G401.6 (cell line): Measurements from ENCODE around the gene RNF34.
A peak's percentile ranks its signal among the peaks of the same experiment; 100 is the strongest.
"Not testable (repeated sequence)": the region's sequence is repeated elsewhere in the genome, so short reads cannot be mapped to it uniquely, and the experiment has no call there.

Experiments used
- FAIRE-seq: peaks from 2 replicates; lab custom pipeline; 2012; peaks lifted over from hg19 to GRCh38; lab: Jason Lieb, UNC

RNF34 gene

GRCh38 chr12:121399391-121400331 is at the start of gene RNF34:
RNF34 (plus strand) TSS chr12:121400118; CDS start chr12:121400213, 95 bp downstream.
- peak; percentile 94 for FAIRE-seq

GRCh38 chr12:121351820-121352681 is 47.9 kb upstream of the RNF34 start, which contains the start of gene ANAPC5:
ANAPC5 (minus strand) TSS chr12:121352411; CDS start chr12:121352340, 71 bp downstream.
- FAIRE-seq: peak; percentile 95

DNA sequence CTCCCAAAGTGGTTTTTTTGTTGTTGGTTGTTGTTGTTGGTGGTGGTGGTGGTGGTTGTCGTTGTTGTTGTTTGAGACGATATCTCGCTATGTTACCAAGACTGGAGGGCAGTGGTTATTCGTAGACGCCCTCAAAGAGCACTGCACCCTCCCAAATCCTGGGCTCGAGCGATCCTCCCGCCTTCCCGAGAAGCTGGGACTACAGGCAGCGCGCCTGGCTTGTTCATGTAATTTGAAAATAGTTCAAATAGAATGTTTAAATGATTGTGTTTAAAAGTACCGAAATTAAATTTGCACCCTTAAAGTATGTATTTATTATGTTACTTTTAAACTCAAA is 47.3 kb upstream of the RNF34 start:
- FAIRE-seq: peak; percentile 3

- no peak for FAIRE-seq
These were observed 44.1 kb upstream of the RNF34 start for GRCh38 chr12:121355818-121356217.

DNA sequence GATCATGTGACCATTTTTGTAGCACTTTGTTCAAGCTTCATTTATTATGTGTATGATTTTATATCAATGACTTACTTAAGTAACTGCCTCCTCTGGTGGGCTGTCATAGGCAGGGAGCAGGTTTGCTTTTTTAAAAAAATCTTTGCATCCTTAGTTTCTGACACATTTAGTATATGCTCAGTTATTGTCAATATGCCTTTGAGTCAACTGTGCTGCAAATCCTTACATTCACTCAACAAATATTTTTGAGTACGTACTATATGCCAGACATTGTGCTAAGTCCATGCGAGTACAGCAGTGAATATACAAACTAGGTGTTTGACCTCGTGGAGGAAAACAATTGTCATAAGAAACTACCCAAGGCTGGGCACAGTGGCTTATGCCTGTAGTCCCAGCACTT is 43.3 kb upstream of the RNF34 start:
- FAIRE-seq: no peak

- FAIRE-seq: no peak
These were observed 42.6 kb upstream of the RNF34 start for GRCh38 chr12:121357331-121357730.

DNA sequence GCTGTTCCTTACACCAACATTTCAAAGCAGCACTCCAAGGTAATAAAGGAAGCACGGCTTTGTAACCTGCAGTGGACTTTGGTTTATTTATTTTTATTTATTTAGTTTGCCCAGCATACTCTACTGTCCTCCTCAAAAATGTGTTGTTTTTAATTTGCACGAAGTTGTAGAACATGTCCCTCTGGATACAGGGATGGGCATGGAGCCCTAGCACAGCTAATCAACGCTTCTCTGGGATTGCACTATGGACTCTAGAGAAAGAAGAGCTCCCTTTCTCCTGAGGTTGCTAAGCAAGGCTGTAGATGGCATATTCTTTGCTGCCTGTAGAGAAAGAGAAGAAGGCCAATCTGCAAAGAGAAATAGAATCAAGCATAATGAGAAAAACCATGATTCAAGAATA is 41.8 kb upstream of the RNF34 start:
- no peak for FAIRE-seq

GRCh38 chr12:121364683-121365121 is 35.2 kb upstream of the RNF34 start:
- no peak for FAIRE-seq

GRCh38 chr12:121365416-121366062 is 34.4 kb upstream of the RNF34 start:
- FAIRE-seq: no peak

DNA sequence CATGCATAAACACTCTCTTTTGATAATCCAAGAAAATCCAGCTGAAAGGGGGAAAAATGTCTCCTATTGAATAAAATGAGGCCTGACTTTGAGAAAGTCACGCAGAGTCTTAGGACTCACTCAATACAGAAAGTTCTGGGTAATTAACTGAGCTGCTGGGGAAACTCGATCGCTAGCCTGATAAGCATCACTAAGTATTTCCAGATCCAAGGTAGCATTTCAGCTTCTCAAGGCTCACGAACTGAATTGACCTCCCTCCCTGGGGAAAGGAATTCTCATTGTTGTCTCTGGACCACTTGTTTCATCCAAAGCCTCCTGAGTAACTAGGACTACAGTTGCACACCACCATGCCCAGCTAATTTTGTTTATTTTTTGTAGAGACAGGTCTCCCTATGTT is 33.9 kb upstream of the RNF34 start:
- FAIRE-seq: no peak

DNA sequence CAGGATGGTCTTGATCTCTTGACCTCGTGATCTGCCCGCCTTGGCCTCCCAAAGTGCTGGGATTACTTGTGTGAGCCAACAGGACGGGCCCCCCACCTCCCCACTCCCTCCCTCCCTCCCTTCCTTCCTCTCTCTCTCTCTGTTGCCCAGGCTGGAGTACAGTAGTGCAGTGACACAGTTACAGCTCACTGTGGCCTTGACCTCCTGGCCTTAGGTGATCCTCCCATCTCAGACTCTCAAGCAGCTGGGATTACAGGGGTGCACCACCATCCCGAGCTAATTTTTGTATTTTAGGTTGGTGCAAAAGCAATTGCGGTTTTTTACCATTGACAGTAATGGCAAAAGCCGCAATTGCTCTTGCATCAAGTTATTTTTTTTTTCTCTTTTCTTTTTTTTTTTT is 28.5 kb upstream of the RNF34 start:
- no peak for FAIRE-seq

DNA sequence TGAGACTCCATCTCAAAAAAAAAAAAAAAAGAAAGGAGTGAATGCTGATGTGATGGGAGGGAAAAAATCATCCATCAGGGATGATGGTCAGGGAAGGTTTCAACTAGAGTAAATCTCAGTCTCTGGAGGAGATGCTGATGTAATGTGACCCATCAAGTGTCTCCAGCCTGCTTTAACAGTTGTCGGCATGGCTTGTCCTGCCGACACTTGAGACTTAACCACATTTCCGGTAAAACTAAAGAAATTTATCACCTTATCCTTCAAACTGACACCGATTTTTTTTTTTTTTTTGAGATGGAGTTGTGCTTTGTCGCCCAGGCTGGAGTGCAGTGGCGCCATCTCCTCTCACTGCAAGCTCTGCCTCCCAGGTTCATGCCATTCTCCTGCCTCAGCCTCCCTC is 26.2 kb upstream of the RNF34 start:
- FAIRE-seq: no peak

- not testable (repeated sequence) for FAIRE-seq
These were observed 25.6 kb upstream of the RNF34 start for GRCh38 chr12:121374336-121374735.

GRCh38 chr12:121374945-121375584 is 24.9 kb upstream of the RNF34 start:
- not testable (repeated sequence) for FAIRE-seq

DNA sequence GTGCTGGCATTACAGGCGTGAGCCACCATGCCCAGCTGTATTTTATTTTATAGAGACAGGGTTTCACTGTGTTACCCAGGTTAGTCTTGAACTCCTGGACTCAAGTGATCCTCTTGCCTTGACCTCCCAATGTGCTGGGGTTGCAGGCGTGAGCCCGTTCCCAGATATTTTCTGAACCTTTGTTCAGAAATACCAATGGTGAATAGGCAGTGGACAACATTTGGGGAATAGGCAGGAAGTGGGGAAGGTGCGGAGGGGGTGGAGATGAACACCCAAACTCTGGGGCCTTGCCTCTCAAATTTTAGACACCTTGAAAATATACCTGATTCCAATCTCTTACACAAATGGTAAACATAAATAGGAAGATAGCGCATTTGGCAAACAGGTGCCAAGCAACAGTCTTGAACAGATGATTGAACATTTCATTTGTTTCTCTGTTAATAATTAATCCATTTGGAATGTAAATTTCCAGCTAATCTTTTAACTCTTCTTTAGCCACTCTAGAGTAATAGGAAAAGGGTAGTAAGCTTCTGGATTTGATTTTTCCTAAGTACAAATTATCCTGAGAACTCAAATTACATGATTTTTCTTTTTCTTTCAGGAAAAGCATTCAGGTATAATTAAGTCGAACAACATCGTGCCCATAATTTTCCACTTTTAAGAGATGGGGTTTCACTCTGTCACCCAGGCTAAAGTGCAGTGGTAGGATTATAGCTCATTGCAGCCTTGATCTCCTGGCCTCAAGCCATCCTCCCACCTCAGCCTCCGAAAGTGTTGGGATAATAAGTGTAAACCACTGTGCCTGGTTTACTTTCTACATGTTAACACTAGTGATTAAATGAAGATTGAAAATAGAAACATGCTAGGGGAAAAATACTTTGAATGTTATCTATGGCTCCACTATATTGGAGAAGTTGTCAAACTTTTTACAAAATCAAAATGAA is 22.9 kb upstream of the RNF34 start:
- FAIRE-seq: no peak

- FAIRE-seq: no peak
These were observed 21.2 kb upstream of the RNF34 start for GRCh38 chr12:121378736-121379135.

GRCh38 chr12:121379945-121380344 is 20.0 kb upstream of the RNF34 start:
- no peak for FAIRE-seq

- FAIRE-seq: no peak
These were observed 16.3 kb upstream of the RNF34 start for GRCh38 chr12:121383601-121384021.

DNA sequence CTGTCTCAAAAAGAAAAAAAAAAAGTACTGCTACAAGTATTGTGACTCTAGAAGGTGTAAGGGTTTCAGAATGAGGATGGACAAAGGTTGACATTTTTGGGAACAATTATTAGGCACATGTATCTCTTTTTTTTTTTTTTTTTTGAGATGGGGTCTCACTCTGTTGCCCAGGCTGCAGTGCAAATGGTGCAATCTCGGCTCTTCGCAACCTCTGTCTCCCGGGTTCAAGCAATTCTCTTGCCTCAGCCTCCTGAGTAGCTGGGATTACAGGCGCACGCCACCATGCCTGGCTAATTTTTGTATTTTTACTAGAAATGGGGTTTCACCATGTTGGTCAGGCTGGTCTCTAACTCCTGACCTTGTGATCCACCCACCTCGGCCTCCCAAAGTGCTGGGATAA is 15.0 kb upstream of the RNF34 start:
- not testable (repeated sequence) for FAIRE-seq

DNA sequence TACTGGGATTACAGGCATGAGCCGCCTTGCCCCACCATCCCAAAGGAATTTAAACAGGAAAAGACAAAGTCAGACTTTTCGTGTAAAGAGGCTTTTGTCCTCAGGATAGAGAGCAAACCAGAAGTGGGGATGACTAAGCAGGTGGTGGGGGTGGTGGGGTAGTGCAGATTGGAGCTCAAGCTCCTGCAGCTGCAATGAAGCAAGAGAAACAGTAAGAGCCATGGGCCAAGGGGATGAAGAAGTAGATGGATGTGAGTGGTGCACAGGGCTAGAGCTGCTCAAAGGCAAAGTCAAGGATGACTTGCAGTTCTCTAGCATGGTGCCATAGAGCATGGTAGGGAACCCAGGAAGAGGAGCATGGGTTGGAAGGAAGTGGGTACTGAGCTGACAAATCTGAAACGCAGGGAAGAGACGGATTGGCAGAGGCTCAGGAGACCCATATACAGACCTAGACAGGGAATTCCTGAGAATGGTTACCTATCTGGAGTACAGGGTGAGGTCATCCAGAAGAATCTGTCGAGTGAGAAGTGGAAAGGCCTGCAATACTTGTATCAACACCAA is 11.4 kb upstream of the RNF34 start:
- no peak for FAIRE-seq
